ENCODE measurements around the gene MBOAT1. TPM values are rescaled to one million over a fixed set of nuclear protein-coding genes. Genes with fewer than 3 reads are reported as not detected.

MBOAT1 gene
- total RNA-seq, 1 experiment from 2014 or later, result 22.0 TPM

DNA sequence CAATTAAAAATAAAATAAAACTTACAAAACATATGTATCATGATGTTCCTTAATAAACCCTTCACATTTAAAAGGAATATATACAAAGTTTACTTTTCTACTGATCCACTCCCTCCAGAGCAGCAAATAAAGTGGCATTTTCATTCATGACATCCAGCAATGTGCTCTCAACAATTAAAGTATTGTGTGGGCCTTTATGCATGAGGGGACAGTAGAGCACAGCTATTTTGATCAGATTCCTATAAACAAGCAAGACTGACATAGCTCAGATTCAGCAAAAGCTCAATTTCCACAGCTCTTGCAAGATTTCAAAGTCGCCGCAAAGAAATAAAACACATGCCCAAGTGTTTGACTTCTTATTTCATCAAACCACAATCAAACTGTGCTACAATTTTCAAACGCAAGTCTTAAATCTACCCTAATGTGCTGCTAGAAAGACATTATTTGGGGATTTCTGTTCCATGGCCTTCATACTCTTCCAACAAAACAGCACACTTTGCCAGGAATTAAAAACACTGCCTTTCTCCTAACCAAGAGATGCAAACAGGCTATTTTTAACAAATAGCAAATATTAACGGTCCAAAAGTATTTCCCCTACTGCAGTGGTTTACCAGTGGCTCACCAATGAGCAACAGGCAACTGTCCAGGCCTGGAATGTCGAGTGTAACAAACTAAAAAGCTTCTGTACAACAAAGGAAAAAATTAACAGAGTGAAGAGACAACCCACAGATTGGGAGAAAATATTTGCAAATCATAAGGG, 52.3 kb downstream of the MBOAT1 start:
- intact Hi-C loops (cut with micrococcal nuclease; ENCODE audit: unreplicated experiment), result no loop called here
- Histone ChIP-seq H4K20me1 (ENCODE audit: insufficient read depth) (no peaks in the 10 kb centered on the region), H3K4me3 (no peak overlapping the region), H3K9me2 (ENCODE audit: insufficient read depth) (no peaks in the 10 kb centered on the region), H3K4me1 (replicated peaks; ENCODE audit: insufficient read depth) (no peaks in the 10 kb centered on the region), H3K36me3 (ENCODE audit: low read depth) (no peaks in the 10 kb centered on the region), H3K27ac (no peak overlapping the region), H3K79me2 (ENCODE audit: low read depth) (no peaks in the 10 kb centered on the region), H2AFZ (no peak overlapping the region), H3K27me3 (ENCODE audit: insufficient read depth, low read depth) (no peaks in the 10 kb centered on the region), H3K4me2 (no peak overlapping the region), H3K9me3 (ENCODE audit: insufficient read depth, low read depth) (no peaks in the 10 kb centered on the region), H3F3A (ENCODE audit: insufficient read depth, low read depth) (no peaks in the 10 kb centered on the region)
- no peak for DNase-seq
- no TSS peak for BruUV-seq (replicated peaks)
- CTCF ChIA-PET, result interaction anchor here (0.6 kb wide), 1 partner anchor 9 kb away, joined by 3 read pairs; no protein-coding TSS in a partner anchor
- TF ChIP-seq, protein P1, sequence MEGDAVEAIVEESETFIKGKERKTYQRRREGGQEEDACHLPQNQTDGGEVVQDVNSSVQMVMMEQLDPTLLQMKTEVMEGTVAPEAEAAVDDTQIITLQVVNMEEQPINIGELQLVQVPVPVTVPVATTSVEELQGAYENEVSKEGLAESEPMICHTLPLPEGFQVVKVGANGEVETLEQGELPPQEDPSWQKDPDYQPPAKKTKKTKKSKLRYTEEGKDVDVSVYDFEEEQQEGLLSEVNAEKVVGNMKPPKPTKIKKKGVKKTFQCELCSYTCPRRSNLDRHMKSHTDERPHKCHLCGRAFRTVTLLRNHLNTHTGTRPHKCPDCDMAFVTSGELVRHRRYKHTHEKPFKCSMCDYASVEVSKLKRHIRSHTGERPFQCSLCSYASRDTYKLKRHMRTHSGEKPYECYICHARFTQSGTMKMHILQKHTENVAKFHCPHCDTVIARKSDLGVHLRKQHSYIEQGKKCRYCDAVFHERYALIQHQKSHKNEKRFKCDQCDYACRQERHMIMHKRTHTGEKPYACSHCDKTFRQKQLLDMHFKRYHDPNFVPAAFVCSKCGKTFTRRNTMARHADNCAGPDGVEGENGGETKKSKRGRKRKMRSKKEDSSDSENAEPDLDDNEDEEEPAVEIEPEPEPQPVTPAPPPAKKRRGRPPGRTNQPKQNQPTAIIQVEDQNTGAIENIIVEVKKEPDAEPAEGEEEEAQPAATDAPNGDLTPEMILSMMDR (conservative IDR thresholded peaks at IDR 0.05), result no peak
- POLR2A ChIA-PET (ENCODE audit: unreplicated experiment), result no interaction called here

DNA sequence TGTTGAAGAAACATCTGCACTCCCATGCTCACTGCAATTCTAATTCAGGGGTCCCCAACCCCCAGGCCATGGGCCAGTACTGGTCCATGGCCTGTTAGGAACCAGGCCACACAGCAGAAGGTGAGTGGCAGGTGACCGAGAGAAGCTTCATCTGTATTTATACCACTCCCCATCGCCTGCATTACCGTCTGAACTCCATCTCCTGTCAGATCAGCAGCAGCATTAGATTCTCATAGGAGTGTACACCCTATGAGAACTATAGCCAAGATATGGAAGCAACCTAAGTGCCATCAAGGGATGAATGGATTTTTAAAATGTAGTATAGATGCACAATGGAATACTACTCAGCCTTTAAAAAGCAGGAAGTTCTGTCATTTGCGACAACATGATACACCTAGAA, 53.2 kb downstream of the MBOAT1 start:
- H3K9me2 ChIP-seq (ENCODE audit: insufficient read depth), result no peaks in the 10 kb centered on the region
- no peaks in the 10 kb centered on the region for H3F3A ChIP-seq (ENCODE audit: insufficient read depth, low read depth)
- no TSS peak for BruUV-seq (replicated peaks)
- H3K4me2 ChIP-seq, result no peak overlapping the region
- no peaks in the 10 kb centered on the region for H3K79me2 ChIP-seq (ENCODE audit: low read depth)
- no peaks in the 10 kb centered on the region for H3K27me3 ChIP-seq (ENCODE audit: insufficient read depth, low read depth)
- H3K27ac ChIP-seq, result no peak overlapping the region
- H3K9me3 ChIP-seq (ENCODE audit: insufficient read depth, low read depth), result no peaks in the 10 kb centered on the region
- H2AFZ ChIP-seq, result no peak overlapping the region
- ChIA-PET CTCF (no interaction called here), POLR2A (ENCODE audit: unreplicated experiment) (no interaction called here)
- no peak for DNase-seq
- H3K36me3 ChIP-seq (ENCODE audit: low read depth), result no peaks in the 10 kb centered on the region
- H3K4me3 ChIP-seq, result no peak overlapping the region
- TF ChIP-seq, protein P1 (conservative IDR thresholded peaks at IDR 0.05), result no peak
- no peak for TF ChIP-seq EZH2 (IDR thresholded peaks at IDR 0.05; ENCODE audit: low read depth)
- H3K4me1 ChIP-seq (replicated peaks; ENCODE audit: insufficient read depth), result no peaks in the 10 kb centered on the region
- intact Hi-C loops (cut with micrococcal nuclease; ENCODE audit: unreplicated experiment), result no loop called here
- no peaks in the 10 kb centered on the region for H4K20me1 ChIP-seq (ENCODE audit: insufficient read depth)

DNA sequence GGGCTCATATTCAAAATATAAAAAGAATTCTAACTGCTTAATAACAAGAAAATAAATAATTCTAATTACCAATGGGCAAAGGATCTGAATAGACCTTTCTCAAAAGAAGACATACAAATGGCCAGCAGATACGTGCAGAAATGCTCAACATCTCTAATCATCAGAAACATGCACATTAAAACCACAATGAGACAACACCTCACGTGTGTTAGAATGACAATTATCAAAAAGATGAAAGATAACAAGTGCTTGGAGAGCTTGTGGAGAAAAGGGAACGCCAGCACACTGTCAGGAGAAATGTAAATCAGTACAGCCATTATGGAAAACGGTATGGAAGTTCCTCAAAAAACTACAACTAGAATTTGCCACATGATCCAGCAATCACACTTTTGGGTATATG, 53.6 kb downstream of the MBOAT1 start:
- Histone ChIP-seq H3K36me3 (ENCODE audit: low read depth) (no peaks in the 10 kb centered on the region), H3F3A (ENCODE audit: insufficient read depth, low read depth) (no peaks in the 10 kb centered on the region), H3K4me3 (no peak overlapping the region), H3K4me1 (replicated peaks; ENCODE audit: insufficient read depth) (no peaks in the 10 kb centered on the region), H3K27ac (no peak overlapping the region), H3K9me3 (ENCODE audit: insufficient read depth, low read depth) (no peaks in the 10 kb centered on the region), H3K27me3 (ENCODE audit: insufficient read depth, low read depth) (no peaks in the 10 kb centered on the region), H3K79me2 (ENCODE audit: low read depth) (no peaks in the 10 kb centered on the region), H3K4me2 (no peak overlapping the region), H2AFZ (no peak overlapping the region), H4K20me1 (ENCODE audit: insufficient read depth) (no peaks in the 10 kb centered on the region), H3K9me2 (ENCODE audit: insufficient read depth) (no peaks in the 10 kb centered on the region)
- BruUV-seq (replicated peaks), result no TSS peak
- CTCF ChIA-PET, result no interaction called here
- TF ChIP-seq, protein P1 (conservative IDR thresholded peaks at IDR 0.05), result no peak
- DNase-seq, result no peak
- POLR2A ChIA-PET (ENCODE audit: unreplicated experiment), result no interaction called here
- intact Hi-C loops (cut with micrococcal nuclease; ENCODE audit: unreplicated experiment), result no loop called here
